Stimulated activated naive CD8-positive, alpha-beta T cell treated with anti-CD3 and anti-CD28 coated beads, Interleukin-15, Interleukin-2, amounts not matched to agents 100 ng/mL and 50 ng/mL, for 24 hours (primary cell): ENCODE results near the gene HTN1.
"Not testable (repeated sequence)": the region's sequence is repeated elsewhere in the genome, so short reads cannot be mapped to it uniquely, and the experiment has no call there.

ENCODE experiments used
- H3K27ac Mint-ChIP-seq: one replicate; pipeline ENCODE4 v1.8.0; 2021; ENCODE audit warnings: mild to moderate bottlenecking, mixed read lengths
- H3K27me3 Mint-ChIP-seq: one replicate; pipeline ENCODE4 v1.8.0; 2021; ENCODE audit warnings: mixed read lengths
- H3K36me3 Mint-ChIP-seq: one replicate; pipeline ENCODE4 v1.8.0; 2021; ENCODE audit warnings: low read depth, mixed read lengths
- H3K4me1 Mint-ChIP-seq: one replicate; pipeline ENCODE4 v1.8.0; 2021; ENCODE audit warnings: low read depth, mixed read lengths
- H3K4me3 Mint-ChIP-seq: one replicate; pipeline ENCODE4 v1.8.0; 2021; ENCODE audit warnings: mild to moderate bottlenecking, mixed read lengths
- H3K9me3 Mint-ChIP-seq: one replicate; pipeline ENCODE4 v1.8.0; 2021; ENCODE audit warnings: mixed read lengths

The HTN1 gene

GRCh38 chr4:70050138-70050537 is at the start of gene HTN1:
Gene HTN1 (plus strand): TSS chr4:70050438. CDS start chr4:70053077, 2,639 bp downstream.
- not testable (repeated sequence) for H3K36me3 Mint-ChIP-seq, H3K4me3 Mint-ChIP-seq, H3K4me1 Mint-ChIP-seq, H3K27me3 Mint-ChIP-seq, H3K27ac Mint-ChIP-seq, H3K9me3 Mint-ChIP-seq

- no peaks in the 10 kb centered on the region for H3K4me1 Mint-ChIP-seq
- H3K27me3 Mint-ChIP-seq: no peaks in the 10 kb centered on the region
- H3K4me3 Mint-ChIP-seq: no peak overlapping the region
- no peaks in the 10 kb centered on the region for H3K9me3 Mint-ChIP-seq
- H3K36me3 Mint-ChIP-seq: no peaks in the 10 kb centered on the region
- no peak overlapping the region for H3K27ac Mint-ChIP-seq
Measured at GRCh38 chr4:70000711-70001110, 49.5 kb upstream of the HTN1 start.

GRCh38 chr4:70002507-70002906 is 47.7 kb upstream of the HTN1 start:
- no peaks in the 10 kb centered on the region for H3K27me3 Mint-ChIP-seq
- no peaks in the 10 kb centered on the region for H3K4me1 Mint-ChIP-seq
- H3K36me3 Mint-ChIP-seq: no peaks in the 10 kb centered on the region
- H3K27ac Mint-ChIP-seq: no peak overlapping the region
- H3K9me3 Mint-ChIP-seq: no peaks in the 10 kb centered on the region
- H3K4me3 Mint-ChIP-seq: no peak overlapping the region

GRCh38 chr4:70008771-70009170 is 41.5 kb upstream of the HTN1 start:
- Mint-ChIP-seq H3K36me3 (no peaks in the 10 kb centered on the region), H3K4me3 (no peak overlapping the region), H3K27ac (no peak overlapping the region), H3K9me3 (no peaks in the 10 kb centered on the region), H3K27me3 (no peaks in the 10 kb centered on the region), H3K4me1 (no peaks in the 10 kb centered on the region)

- H3K9me3 Mint-ChIP-seq, H3K4me3 Mint-ChIP-seq, H3K27ac Mint-ChIP-seq, H3K27me3 Mint-ChIP-seq, H3K4me1 Mint-ChIP-seq, H3K36me3 Mint-ChIP-seq: not testable (repeated sequence)
Measured at GRCh38 chr4:70019006-70019405, 31.2 kb upstream of the HTN1 start.

- Mint-ChIP-seq H3K27ac (no peak overlapping the region), H3K27me3 (no peaks in the 10 kb centered on the region), H3K4me3 (no peak overlapping the region), H3K4me1 (no peaks in the 10 kb centered on the region), H3K9me3 (no peaks in the 10 kb centered on the region), H3K36me3 (no peaks in the 10 kb centered on the region)
Measured at GRCh38 chr4:70023218-70023617, 27.0 kb upstream of the HTN1 start.

- no peaks in the 10 kb centered on the region for H3K36me3 Mint-ChIP-seq
- no peaks in the 10 kb centered on the region for H3K4me1 Mint-ChIP-seq
- H3K27me3 Mint-ChIP-seq: no peaks in the 10 kb centered on the region
- no peak overlapping the region for H3K27ac Mint-ChIP-seq
- no peaks in the 10 kb centered on the region for H3K9me3 Mint-ChIP-seq
- H3K4me3 Mint-ChIP-seq: no peak overlapping the region
Measured at GRCh38 chr4:70027011-70027410, 23.2 kb upstream of the HTN1 start.

GRCh38 chr4:70028159-70028558 is 22.1 kb upstream of the HTN1 start, which contains the start of gene HTN3:
Gene HTN3 (plus strand): TSS chr4:70028459. CDS start chr4:70030741, 2,282 bp downstream.
- not testable (repeated sequence) for H3K27me3 Mint-ChIP-seq

GRCh38 chr4:70037559-70037958 is 12.7 kb upstream of the HTN1 start:
- H3K36me3 Mint-ChIP-seq, H3K27ac Mint-ChIP-seq, H3K4me1 Mint-ChIP-seq, H3K27me3 Mint-ChIP-seq, H3K4me3 Mint-ChIP-seq: not testable (repeated sequence)
- H3K9me3 Mint-ChIP-seq: peaks cover 13% of the 10 kb centered on the region

More at GRCh38 chr4:70028159-70028558, 22.1 kb upstream of the HTN1 start, which contains the start of gene HTN3:
- not testable (repeated sequence) for H3K4me3 Mint-ChIP-seq, H3K9me3 Mint-ChIP-seq, H3K4me1 Mint-ChIP-seq, H3K27ac Mint-ChIP-seq, H3K36me3 Mint-ChIP-seq

- not testable (repeated sequence) for H3K27me3 Mint-ChIP-seq, H3K27ac Mint-ChIP-seq, H3K4me3 Mint-ChIP-seq, H3K36me3 Mint-ChIP-seq, H3K4me1 Mint-ChIP-seq
- H3K9me3 Mint-ChIP-seq: peaks cover 13% of the 10 kb centered on the region
Measured at GRCh38 chr4:70039928-70040327, 10.3 kb upstream of the HTN1 start.

- peaks cover 13% of the 10 kb centered on the region for H3K9me3 Mint-ChIP-seq
- no peaks in the 10 kb centered on the region for H3K36me3 Mint-ChIP-seq
- H3K27me3 Mint-ChIP-seq: no peaks in the 10 kb centered on the region
- H3K27ac Mint-ChIP-seq: no peak overlapping the region
- H3K4me1 Mint-ChIP-seq: no peaks in the 10 kb centered on the region
- no peak overlapping the region for H3K4me3 Mint-ChIP-seq
Measured at GRCh38 chr4:70041652-70042286, 8.5 kb upstream of the HTN1 start.

- H3K9me3 Mint-ChIP-seq, H3K36me3 Mint-ChIP-seq, H3K27ac Mint-ChIP-seq, H3K27me3 Mint-ChIP-seq, H3K4me3 Mint-ChIP-seq, H3K4me1 Mint-ChIP-seq: not testable (repeated sequence)
Measured at GRCh38 chr4:70056534-70056933, 6.3 kb downstream of the HTN1 start.

GRCh38 chr4:70057651-70058050 is 7.4 kb downstream of the HTN1 start:
- H3K4me1 Mint-ChIP-seq: no peaks in the 10 kb centered on the region
- H3K27ac Mint-ChIP-seq: no peak overlapping the region
- no peak overlapping the region for H3K4me3 Mint-ChIP-seq
- no peaks in the 10 kb centered on the region for H3K27me3 Mint-ChIP-seq
- H3K36me3 Mint-ChIP-seq: no peaks in the 10 kb centered on the region
- H3K9me3 Mint-ChIP-seq: peaks cover 3% of the 10 kb centered on the region

GRCh38 chr4:70059149-70059548 is 8.9 kb downstream of the HTN1 start:
- Mint-ChIP-seq H3K36me3 (no peaks in the 10 kb centered on the region), H3K4me3 (no peak overlapping the region), H3K9me3 (peaks cover 3% of the 10 kb centered on the region)

GRCh38 chr4:70062000-70062399 is 11.8 kb downstream of the HTN1 start:
- Mint-ChIP-seq H3K9me3 (peaks cover 2% of the 10 kb centered on the region), H3K27ac (no peak overlapping the region), H3K4me3 (no peak overlapping the region), H3K4me1 (no peaks in the 10 kb centered on the region), H3K36me3 (no peaks in the 10 kb centered on the region), H3K27me3 (no peaks in the 10 kb centered on the region)

More at GRCh38 chr4:70059149-70059548, 8.9 kb downstream of the HTN1 start:
- H3K27me3 Mint-ChIP-seq: no peaks in the 10 kb centered on the region
- H3K27ac Mint-ChIP-seq: no peak overlapping the region
- no peaks in the 10 kb centered on the region for H3K4me1 Mint-ChIP-seq

- Mint-ChIP-seq H3K4me1 (no peaks in the 10 kb centered on the region), H3K36me3 (no peaks in the 10 kb centered on the region), H3K27me3 (no peaks in the 10 kb centered on the region), H3K27ac (no peak overlapping the region), H3K4me3 (no peak overlapping the region), H3K9me3 (no peaks in the 10 kb centered on the region)
Measured at GRCh38 chr4:70080205-70080604, 30.0 kb downstream of the HTN1 start.
